Posterior cingulate gyrus (tissue), 11 donors: ENCODE data around the gene APOBEC3G.
"Not testable (repeated sequence)": the region's sequence is repeated elsewhere in the genome, so short reads cannot be mapped to it uniquely, and the experiment has no call there.

Experiments
- DNase-seq, 10 donors: peaks; one replicate each; pipeline versions ENCODE4 v3.0.0 to v3.0.0-alpha.2; 2020 to 2021; ENCODE audit warnings: mixed read lengths in 3 of 10
- intact Hi-C: fragments of 100-400 bp; cut with DNase I; formaldehyde crosslinking; loops from one replicate; pipeline ENCODE4 v1.15.1; 2023

Gene APOBEC3G

DNA sequence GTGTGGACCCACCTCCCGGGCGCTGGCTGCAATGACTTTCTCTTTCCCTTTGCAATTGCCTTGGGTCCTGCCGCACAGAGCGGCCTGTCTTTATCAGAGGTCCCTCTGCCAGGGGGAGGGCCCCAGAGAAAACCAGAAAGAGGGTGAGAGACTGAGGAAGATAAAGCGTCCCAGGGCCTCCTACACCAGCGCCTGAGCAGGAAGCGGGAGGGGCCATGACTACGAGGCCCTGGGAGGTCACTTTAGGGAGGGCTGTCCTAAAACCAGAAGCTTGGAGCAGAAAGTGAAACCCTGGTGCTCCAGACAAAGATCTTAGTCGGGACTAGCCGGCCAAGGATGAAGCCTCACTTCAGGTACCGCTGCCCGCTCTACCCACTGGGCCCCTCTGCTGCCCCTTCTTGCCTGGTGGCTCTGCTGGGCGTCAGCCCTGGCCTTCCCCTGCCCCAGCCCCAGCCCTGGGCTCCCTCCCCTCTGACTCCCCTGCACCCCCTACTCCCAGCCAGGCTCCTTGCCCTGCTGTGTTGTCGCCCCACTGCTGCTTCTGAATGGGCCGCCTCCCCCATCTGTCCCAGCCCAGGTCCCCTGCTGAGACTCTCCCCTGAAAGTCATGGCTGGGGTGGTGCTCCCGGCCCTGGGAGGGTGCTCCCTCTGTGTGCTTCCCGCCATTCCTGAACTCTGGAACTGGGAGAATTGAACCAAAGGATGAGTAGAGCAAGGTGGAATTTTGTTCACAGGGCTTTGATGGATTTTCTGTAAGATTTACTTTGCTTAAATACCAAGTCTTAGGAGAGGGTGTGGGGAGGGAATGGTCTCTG, at the start of gene APOBEC3G:
Gene APOBEC3G, plus strand, starts transcription at position 250 of the 815 bp plus-strand sequence. Its CDS starts 87 bp downstream, at position 337.
- DNase-seq, intact Hi-C loops: not testable (repeated sequence)

GRCh38 chr22:39027717-39028116, 49.4 kb upstream of the APOBEC3G start:
- intact Hi-C loops = no loop called here
- peak in 1 of 10 donors; percentile 34 for DNase-seq

- DNase-seq = no peak
- intact Hi-C loops = no loop called here
These were observed 48.8 kb upstream of the APOBEC3G start for GRCh38 chr22:39028281-39028680.

DNA sequence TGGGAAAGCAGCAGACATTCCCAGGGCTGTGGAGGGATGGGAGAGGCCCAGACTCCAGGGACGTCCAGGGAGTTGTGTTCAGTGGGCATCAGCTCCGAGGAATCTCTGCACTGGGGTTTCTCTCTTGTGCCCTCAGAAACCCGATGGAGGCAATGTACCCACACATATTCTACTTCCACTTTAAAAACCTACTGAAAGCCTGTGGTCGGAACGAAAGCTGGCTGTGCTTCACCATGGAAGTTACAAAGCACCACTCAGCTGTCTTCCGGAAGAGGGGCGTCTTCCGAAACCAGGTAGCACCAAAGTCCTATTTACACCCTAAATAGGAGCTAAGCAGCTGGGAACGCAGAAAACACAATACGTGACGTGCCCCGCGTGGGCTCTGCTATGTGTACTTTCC, 47.8 kb upstream of the APOBEC3G start:
- intact Hi-C loops = no loop called here
- DNase-seq = no peak

DNA sequence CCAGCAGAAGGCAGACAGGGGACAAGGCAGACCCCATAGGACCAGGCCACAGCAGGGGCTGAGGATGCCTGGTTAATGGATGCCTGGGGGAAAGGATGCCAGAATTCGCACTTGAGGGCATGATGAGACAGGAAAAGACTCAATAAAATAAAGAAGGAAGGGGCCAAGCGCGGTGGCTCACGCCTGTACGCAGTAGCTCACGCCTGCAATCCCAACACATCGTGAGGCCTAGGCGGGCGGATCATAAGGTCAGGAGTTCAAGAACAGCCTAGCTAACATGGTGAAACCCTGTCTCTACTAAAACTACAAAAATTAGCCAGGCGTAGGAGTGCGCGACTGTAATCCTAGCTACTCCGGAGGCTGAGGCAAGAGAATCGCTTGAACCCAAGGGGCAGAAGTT, 46.4 kb upstream of the APOBEC3G start:
- intact Hi-C loops = no loop called here
- DNase-seq = peak in 1 of 10 donors; percentile 66

DNA sequence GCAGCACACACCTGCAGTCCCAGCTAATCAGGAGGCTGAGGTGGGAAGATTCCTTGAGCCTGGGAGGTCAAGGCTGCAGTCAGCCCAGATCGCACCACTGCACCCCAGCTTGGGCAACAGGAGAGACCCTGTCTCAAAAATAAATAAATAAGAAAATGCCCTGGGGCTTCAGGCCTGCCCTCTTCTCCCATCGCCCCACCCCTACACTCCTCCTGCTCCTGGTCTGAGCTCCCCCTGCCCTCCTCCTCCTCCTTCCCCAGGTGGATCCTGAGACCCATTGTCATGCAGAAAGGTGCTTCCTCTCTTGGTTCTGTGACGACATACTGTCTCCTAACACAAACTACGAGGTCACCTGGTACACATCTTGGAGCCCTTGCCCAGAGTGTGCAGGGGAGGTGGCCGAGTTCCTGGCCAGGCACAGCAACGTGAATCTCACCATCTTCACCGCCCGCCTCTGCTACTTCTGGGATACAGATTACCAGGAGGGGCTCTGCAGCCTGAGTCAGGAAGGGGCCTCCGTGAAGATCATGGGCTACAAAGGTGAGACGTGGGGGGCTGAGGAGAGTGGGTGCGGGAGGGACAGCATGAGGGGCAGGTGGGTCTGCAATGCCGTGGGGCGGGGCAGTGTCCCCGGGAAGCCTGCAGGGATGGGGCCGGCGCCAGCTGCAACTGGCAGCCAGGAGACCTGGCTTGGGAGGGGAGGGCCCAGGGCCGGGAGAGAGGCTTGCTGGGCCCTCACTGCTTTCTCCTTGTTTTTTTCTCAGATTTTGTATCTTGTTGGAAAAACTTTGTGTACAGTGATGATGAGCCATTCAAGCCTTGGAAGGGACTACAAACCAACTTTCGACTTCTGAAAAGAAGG, 45.4 kb upstream of the APOBEC3G start:
- peak in 1 of 10 donors; percentile 63 for DNase-seq
- intact Hi-C loops = not testable (repeated sequence)

DNA sequence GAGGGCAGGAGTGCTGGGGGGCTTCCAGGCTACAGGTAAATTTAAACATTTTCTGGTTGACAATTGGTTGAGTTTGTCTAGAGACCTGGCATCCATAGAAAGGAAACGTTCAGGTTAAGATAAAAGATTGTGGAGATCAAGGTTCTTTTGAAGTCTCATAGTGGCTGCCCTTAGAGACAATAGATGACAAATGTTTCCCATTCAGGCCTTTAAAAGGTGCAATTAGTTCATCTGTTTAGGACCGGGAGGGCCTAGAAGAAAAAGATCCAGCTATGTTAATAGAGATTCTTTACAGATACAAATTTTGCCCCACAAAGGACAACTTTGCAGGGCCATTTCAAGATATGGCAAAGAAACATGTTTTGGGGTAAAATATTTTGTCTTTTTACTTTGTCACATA, 40.0 kb upstream of the APOBEC3G start:
- intact Hi-C loops, DNase-seq: not testable (repeated sequence)

DNA sequence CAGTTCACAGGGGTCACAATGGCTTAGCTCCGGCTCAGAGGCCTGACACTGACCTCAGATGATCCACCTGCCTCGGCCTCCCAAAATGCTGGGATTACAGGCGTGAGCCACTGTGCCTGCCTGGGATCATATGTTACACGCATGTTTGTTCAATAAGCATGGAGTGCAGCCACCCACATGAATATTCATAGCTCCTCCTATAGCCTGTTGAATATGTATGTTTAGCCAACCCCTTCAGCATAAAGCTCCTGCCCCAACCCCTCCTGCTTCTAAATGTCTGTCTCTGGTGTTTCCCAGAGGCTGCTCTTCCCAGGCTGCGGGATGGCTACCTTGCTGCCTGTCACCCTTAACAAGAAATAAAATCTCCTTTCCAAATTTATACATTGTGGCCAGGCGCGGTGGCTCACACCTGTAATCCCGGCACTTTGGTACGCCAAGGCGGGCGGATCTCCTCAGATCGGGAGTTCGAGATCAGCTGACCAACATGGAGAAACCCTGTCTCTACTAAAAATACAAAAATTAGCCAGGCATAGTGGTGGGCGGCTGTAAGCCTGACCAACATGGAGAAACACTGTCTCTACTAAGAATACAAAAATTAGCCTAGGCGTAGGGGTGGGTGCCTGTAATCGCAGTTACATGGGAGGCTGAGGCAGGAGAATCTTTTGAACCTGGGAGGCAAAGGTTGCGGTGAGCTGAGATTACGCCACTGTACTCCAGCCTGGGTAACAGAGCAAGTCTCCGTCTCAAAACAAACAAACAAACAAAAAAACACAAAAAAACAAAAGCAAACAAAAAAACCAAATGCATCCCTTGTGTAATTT, 37.6 kb upstream of the APOBEC3G start:
- intact Hi-C loops = no loop called here
- peak in 1 of 10 donors; percentile 37 for DNase-seq

GRCh38 chr22:39040155-39040537, 36.9 kb upstream of the APOBEC3G start:
- intact Hi-C loops = not testable (repeated sequence)
- DNase-seq = peak in 1 of 10 donors; percentile 16

DNA sequence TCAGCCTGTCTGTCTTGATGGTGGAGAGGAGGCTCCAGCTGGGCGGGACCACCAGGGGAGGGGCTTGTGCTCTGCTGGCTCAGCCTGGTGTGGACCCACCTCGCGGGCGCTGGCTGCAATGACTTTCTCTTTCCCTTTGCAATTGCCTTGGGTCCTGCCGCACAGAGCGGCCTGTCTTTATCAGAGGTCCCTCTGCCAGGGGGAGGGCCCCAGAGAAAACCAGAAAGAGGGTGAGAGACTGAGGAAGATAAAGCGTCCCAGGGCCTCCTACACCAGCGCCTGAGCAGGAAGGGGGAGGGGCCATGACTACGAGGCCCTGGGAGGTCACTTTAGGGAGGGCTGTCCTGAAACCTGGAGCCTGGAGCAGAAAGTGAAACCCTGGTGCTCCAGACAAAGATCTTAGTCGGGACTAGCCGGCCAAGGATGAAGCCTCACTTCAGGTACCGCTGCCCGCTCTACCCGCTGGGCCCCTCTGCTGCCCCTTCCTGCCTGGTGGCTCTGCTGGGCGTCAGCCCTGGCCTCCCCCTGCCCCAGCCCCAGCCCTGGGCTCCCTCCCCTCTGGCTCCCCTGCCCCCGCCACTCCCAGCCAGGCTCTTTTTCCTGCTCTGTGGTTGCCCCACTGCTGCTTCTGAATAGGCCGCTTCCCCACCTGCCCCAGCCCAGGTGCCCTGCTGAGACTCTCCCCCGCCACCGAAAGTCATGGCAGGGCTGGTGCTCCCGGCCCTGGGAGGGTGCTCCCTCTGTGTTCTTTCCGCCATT, 36.4 kb upstream of the APOBEC3G start, which contains the start of gene APOBEC3F:
Gene APOBEC3F, plus strand, starts transcription at position 327 of the 759 bp plus-strand sequence. Its CDS starts 97 bp downstream, at position 424.
- intact Hi-C loops = not testable (repeated sequence)
- DNase-seq = peak in 2 of 10 donors; percentile 26 to 39

DNA sequence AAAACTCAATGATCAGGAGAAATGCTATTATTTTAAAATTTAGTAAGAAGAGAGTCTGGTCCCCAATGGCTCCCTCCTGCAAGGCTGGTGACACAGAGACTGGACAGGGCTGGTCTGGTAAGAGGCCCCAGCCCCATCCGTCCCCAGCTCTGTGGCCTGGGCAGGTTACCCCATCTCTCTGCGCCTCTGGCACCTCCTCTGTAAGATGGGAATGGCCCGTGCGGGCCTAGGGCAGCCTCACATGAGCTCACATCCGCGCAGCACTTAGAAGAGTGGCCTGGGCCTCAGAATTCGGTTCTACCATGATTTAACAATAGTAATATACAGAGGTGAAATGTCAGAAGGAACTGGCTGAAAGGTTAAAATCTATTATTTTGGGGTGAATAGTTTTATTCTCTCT, 35.2 kb upstream of the APOBEC3G start:
- intact Hi-C loops = no loop called here
- peak in 1 of 10 donors; percentile 52 for DNase-seq

DNA sequence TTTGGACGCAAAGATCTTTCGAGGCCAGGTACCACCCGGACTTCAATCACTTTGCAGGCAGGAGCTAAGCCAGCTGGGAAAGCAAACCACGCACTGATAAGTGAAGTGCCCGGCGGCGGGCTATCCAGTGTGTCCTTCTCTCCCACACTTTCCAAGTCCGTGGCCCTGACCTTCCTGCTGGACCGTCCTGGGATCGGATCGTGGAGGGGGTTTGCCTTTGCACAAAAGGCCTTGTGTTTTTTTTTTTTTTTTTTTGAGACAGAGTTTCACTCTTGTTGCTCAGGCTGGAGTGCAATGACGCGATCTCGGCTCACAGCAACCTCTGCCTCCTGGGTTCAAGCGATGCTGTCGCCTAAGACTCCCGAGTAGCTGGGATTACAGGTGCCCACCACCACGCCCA, 34.0 kb upstream of the APOBEC3G start:
- DNase-seq = peak in 1 of 10 donors; percentile 42
- intact Hi-C loops = not testable (repeated sequence)

DNA sequence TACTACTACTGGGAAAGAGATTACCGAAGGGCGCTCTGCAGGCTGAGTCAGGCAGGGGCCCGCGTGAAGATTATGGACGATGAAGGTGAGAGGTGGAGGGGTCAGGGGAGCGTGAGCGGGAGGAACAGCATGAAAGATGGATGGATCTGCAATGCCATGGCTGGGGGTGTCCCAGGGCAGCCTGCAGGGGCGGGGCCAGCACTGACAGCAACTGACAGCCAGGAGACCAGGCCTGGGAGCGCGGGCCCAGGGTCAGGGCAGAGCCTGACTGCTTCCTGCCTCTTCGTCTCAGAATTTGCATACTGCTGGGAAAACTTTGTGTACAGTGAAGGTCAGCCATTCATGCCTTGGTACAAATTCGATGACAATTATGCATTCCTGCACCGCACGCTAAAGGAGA, 31.9 kb upstream of the APOBEC3G start:
- intact Hi-C loops = not testable (repeated sequence)
- peak in 1 of 10 donors; percentile 35 for DNase-seq

DNA sequence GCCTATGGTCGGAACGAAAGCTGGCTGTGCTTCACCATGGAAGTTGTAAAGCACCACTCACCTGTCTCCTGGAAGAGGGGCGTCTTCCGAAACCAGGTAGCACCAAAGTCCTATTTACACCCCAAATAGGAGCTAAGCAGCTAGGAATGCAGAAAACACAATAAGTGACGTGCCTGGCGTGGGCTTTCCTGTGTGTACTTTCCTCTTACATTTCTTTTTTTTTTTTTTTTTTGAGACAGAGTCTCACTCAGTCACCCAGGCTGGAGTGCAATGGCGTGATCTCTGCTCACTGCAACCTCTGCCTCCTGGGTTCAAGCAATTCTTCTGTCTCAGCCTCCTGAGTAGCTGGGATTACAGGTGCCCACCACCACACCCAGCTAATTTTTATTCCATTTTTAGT, 27.6 kb upstream of the APOBEC3G start:
- intact Hi-C loops = not testable (repeated sequence)
- DNase-seq = peak in 1 of 10 donors; percentile 12

DNA sequence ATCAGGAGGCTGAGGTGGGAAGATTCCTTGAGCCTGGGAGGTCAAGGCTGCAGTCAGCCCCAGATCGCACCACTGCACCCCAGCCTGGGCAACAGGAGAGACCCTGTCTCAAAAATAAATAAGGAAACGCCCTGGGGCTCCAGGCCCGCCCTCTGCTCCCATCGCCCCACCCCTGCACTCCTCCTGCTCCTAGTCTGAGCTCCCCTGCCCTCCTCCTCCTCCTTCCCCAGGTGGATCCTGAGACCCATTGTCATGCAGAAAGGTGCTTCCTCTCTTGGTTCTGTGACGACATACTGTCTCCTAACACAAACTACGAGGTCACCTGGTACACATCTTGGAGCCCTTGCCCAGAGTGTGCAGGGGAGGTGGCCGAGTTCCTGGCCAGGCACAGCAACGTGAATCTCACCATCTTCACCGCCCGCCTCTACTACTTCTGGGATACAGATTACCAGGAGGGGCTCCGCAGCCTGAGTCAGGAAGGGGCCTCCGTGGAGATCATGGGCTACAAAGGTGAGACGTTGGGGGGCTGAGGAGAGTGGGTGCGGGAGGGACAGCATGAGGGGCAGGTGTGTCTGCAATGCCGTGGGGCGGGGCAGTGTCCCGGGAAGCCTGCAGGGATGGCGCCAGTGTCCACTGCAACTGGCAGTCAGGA, 25.1 kb upstream of the APOBEC3G start:
- peak in 1 of 10 donors; percentile 48 for DNase-seq
- intact Hi-C loops = not testable (repeated sequence)

- intact Hi-C loops = no loop called here
- DNase-seq = peak in 1 of 10 donors; percentile 7
These were observed 21.4 kb upstream of the APOBEC3G start for GRCh38 chr22:39055658-39056057.

DNA sequence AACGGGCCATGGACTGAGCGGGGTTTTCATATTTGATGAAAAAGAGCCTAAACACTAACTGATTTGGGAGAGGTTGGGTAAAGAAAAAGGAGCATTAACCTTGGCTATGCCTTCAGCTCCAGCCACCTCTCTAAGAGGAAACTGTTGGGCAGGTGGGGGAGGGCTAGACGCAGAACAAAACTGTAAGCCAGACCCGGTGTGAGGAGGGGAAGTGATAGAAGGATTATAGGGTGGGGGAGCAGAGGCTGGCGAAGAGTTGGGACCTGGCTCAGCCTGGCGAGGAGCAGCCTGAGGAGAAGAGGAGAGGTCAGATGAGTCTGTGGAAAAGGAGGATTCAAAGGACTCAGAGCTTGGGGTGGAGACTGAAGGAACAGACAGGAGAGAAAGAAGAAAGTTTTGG, 15.8 kb upstream of the APOBEC3G start:
- intact Hi-C loops = not testable (repeated sequence)
- peak in 1 of 10 donors; percentile 17 for DNase-seq

DNA sequence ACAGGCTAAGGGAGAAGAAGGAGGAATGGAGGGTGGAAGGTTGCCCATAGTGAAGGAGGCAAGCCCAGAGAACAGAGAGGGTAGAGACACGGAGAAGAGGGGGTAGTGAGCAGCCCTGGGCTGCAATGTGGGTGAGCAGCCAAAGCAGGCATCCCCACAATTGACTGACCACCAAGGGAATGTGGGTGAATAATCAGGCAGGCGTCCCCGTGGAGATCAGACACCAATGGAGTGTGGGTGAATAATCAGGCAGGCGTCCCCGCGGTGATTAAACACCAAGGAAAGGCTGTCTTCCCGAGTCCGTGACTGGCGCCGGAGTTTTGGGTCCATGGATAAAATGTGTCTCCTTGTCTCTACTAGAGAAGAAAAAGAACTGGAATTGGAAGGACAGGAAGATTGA, 15.1 kb upstream of the APOBEC3G start:
- intact Hi-C loops = not testable (repeated sequence)
- DNase-seq = peak in 1 of 10 donors; percentile 29

GRCh38 chr22:39063904-39064303, 13.2 kb upstream of the APOBEC3G start:
- peak in 1 of 10 donors; percentile 18 for DNase-seq
- intact Hi-C loops = not testable (repeated sequence)
